ENCODE results near the gene MAP3K13.

Gene MAP3K13

DNA sequence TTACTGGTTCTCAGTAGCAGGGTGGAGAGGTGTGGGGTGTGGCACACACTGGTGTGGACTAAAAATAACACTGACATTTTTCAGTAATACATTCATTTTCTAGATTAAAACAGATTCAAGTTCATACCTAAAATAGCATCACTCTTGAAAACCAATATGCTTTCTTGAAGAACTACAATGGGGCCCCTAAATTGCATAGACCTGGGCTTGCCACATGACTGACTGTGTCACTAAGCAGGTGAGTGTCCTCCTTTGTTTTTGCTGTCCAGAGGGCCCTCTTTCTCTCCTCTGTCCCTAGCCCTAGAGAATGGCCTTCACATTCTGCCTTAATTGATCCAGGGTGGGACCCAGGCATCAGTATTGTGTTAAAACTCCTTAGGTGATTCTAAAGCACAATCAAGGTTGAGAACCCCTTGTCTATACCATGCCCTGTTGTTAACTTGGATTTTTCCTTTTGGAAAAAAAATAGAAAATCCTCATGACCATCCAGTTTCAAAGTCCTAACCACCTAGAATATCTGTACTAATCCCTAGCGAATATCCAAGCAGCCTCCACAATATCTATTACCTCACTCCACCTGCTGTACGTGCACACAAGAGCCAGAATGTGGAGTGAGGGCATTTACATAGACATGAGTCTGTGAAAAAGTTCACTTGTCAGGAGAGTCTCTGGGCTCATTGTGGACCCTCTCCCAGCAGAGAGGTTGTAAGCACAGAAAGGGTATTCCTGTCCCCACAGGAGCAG lies 154.6 kb downstream of the MAP3K13 start:
- no peak for DNase-seq

DNA sequence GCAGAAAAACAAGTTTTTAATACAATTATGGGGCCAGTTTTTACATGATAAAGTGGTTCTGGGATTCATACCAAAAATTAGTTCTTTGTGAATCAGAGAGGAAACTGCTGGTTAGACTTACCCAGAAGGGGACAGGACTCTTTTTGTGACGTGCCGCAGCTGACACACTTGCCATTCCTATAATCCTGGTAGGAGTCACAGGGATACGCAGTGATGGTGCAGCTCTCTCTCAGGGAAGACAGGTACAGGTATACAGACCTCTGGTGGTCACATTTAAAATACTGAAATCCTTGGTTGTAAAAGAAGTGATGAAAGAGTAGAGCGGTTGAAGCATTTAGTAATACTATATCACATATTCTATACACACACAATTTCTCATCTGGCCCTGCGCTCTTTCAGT lies 156.1 kb downstream of the MAP3K13 start:
- no peak for DNase-seq

DNA sequence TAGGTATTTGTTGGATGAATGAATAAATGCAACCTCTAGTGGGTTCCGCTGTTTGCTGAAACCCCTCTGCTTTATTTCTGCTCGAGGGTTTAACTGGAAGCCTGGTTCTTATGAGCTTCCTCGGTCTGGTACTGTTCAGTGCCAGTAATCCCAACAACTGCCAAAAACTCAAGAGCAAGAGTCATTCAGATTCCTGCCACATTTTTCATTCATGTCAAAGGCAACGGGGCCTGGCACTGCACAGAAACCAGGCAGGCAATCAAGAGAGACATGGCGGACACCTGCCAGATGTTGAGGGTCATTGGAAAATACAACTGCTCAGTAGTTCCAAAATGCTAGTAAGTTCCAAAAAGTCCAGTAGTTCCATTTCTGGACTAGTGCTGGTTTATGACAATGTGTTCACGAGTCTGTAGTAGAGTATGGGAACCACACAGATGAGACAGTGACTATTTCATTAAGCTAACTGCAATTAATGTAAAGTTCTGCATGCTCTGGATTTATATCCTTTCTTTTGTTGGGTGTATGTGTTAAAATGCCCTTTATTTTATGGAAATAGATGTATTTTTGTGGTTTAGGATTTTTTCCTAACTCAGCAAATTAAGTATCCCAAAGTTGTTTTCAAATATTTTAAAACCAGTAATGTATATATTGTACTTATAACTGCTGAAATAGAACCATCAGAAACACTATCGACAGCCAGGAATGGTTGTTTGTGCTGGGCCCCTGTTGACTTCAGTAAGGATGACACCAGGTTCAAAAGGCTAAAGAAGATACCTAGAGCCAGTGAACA lies 158.6 kb downstream of the MAP3K13 start:
- DNase-seq = no peak

DNA sequence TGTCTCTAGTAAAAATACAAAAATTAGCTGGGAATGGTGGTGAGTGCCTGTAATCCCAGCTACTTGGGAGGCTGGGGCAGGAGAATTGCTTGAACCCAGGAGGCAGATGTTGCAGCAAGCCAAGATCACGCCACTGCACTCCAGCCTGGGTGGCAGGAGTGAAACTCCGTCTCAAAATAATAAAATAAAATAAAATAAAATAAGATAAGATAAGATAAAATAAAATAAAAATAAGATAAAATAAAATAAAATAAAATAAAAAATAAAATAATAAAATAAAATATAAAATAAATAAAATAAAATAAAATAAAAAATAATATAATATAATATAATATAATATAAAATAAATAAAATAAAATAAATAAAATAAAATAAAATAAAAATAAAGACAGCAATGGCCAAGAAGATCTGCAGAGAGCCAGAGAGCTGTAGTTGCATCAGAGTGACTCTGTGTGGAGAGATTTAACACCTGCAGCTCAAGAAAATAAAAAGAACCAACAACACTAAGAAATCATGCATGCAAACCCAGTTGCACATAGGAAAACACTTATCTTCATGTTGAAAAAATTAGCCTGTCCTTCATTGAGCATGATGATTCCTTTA lies 163.5 kb downstream of the MAP3K13 start:
- no peak for DNase-seq

DNA sequence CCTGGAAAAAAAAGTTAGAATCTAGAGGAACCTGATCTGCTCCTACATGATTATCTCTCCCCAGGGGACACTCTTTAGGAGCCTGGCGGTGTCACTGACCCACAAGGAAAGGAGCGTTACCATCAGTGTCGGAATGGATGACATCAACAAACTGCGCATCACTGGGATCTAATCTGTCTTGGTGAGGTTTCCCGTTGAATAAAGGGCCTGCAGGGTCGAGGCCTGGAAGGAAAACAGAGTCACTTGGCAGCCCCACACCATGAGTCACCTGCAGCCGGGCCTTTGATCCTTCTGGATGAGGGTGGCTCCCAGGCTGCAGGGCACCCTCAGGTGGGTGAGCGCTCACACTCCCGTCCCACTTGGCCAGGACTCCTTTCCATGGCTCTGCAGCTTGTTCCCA lies 164.4 kb downstream of the MAP3K13 start:
- DNase-seq = no peak

DNA sequence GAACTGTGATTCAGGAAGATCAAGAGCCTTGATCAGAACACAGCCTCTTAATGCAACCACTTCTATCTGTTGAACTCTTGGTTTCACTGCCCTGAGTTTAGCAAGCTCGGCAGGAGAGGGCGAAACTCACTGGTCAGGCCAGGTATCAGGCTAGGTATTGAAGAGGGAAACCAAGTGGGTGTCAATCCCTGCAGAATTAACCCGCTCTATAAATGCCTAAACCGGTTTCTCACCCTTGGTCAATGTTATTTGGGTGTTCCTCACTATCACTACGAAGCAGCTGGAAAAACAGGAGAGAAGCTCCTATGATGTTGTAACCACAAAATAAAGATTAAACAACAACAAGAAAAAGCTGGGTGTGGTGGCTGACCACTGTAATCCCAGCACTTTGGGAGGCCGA lies 165.6 kb downstream of the MAP3K13 start:
- DNase-seq = no peak

DNA sequence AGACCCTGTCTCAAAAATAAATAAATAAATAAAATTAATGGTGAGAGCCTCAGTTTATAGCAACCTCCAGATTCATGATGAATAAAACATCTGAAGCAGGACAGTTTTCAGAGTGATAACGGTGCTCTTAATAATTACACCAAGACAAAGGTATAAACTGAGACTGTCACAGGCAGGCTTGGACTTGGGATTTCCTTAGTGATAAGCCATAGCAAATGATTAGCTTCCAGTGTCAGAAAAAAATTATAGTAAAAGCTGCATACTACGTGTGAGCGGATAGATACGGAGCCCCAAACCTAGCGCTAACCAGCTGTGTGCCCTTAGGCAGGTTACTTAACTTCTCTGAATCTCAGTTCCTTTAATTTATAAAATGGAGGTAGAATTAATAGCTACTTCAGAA lies 167.9 kb downstream of the MAP3K13 start:
- DNase-seq = no peak

DNA sequence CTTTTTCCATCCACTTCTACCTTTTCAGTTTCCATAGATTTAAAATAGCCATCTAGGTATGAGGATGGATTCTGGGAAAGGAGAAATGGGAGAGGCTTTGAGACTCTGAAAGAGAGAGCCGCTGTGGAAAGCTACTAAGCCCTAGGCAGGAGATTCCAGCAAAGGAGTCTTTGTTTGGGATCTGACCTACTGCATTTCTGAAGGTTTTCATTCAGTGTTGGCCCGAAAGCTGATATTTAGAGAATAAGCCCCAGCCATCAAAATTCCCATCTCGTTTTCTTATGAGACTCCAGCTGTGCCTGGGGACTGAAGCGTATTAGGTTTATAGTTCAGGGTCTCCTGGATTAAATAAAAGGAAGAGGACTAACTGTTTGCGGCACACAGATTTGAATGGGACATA lies 170.0 kb downstream of the MAP3K13 start:
- no peak for DNase-seq

DNA sequence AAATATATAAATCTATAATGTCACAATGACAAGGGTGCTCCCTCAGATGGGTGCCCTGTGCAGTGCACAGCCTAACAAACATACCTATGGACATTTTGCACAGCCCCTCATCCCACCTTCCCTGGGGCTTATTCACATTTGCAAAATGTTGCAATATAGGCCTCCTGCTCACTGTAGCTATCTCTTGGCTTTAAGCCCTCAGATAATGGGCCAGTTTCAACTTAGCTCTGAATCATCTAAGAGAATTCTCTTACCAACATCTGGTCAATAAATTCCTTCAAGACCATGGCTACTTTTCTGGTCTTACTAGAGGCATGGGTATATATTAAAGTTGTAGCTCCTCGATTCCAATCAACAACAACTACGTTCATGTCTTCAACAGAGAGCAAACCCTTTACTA lies 171.6 kb downstream of the MAP3K13 start:
- no peak for DNase-seq

DNA sequence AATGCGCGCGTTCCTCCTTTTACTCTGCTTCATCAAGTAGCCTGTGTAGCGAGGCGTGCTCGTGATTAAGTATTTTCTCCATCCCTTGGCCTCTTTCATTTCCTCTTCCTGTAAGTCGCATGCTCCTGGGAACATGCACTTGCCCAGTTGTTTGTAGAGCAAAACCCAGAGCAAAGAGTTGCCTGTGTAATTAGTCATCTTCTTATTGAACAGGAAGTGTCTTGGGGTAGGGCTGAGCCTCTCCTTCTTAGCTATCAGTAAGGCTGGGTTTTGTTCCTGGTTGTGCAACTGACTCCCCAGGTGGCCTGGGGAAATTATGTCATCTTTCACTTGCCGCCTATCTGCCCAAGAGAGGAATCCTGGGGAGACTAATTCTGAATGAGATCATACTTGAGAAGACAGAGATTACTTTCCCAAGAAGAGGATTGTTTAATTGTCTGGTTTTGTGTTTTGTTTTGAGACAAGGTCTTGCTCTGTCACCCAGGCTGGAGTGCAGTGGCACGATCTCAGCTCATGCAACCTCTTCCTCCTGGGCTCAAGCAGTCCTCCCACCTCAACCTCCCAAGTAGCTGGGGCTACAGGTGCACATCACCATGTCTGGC lies 174.5 kb downstream of the MAP3K13 start:
- DNase-seq = peak; percentile 14

Measured in activated naive CD4-positive, alpha-beta T cell treated with anti-CD3 and anti-CD28 coated beads, Interleukin-2, amount 50 U/mL, for 16 hours (primary cell).